ENCODE measurements around the gene TEN1. TPM values are rescaled to one million over a fixed set of nuclear protein-coding genes. Genes with fewer than 3 reads are reported as not detected.
A peak's percentile ranks its signal among the peaks of the same experiment; 100 is the strongest.

TEN1 gene
- total RNA-seq, 4 donors from 2014 or later, result 15.2 to 95.1 (median 27.9) TPM; not detected in 1

DNA sequence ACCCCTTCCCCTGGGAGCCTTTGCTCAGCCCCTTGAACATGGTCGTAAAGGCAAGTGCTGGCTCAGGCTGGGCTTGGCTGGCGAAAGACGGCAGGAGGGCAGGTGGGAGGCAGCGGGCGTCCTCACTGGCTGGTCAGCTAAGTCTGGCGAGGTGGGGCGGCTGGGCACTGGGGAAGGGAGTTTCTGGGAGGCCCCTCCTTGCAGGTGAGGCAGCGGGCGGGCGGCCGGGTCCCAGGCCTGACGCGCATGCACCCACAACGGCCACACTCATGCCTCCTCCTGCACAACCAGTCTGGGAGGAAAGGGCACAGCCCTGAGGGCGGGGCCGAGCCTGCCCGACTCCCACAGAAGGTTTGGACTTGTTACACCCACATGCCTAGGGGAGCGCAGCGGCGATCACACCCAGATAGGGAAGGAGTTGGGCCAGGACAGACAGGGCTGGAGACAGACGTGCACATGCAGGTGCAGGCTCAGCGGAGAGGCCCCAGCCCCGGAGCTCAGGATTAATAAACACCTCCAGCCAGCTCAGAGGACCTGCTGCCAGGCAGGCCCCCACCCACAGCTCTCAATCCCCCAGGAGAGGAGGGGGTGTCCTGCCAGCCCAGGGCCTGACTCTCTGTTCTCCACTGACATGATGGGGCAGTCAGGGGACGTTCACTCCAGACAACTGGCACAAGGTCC lies 48.3 kb downstream of the TEN1 start, which contains the start of gene EVPL:
Gene EVPL (minus strand): TSS at position 148 of the 681 bp plus-strand sequence. CDS start 108 bp downstream, at position 40.
- peak within 1 kb of the TSS in 3 of 4 donors; percentile 21 to 61 (median 54) for H3K4me3 ChIP-seq
- peak within 1 kb of the TSS in 3 of 4 donors; percentile 69 to 93 (median 89) for H3K27ac ChIP-seq
- no peaks in the 10 kb centered on the region for H3K9me3 ChIP-seq
- DNase-seq, result peak in 2 of 3 donors; percentile 87 to 91
- H3K4me1 ChIP-seq, result peaks cover 0 to 29% (median 1%) of the 10 kb centered on the region in 4 donors
- H3K36me3 ChIP-seq, result no peaks in the 10 kb centered on the region
- TF ChIP-seq POLR2A (IDR thresholded peaks at IDR 0.05), result peak; percentile 65 to 84
- no peak for TF ChIP-seq CTCF (IDR thresholded peaks at IDR 0.05)
- H3K27me3 ChIP-seq, result no peaks in the 10 kb centered on the region

GRCh38 chr17:76032073-76032779 lies 53.2 kb downstream of the TEN1 start:
- TF ChIP-seq POLR2A (IDR thresholded peaks at IDR 0.05) (no peak), CTCF (IDR thresholded peaks at IDR 0.05) (peak in 3 of 6 experiments; percentile 30 to 46 (median 40))
- no peaks in the 10 kb centered on the region for H3K36me3 ChIP-seq
- H3K27ac ChIP-seq, result peak overlapping the region in 1 of 4 donors; percentile 2
- no peaks in the 10 kb centered on the region for H3K27me3 ChIP-seq
- H3K9me3 ChIP-seq, result no peaks in the 10 kb centered on the region
- peaks cover 0 to 24% (median 1%) of the 10 kb centered on the region in 4 donors for H3K4me1 ChIP-seq
- H3K4me3 ChIP-seq, result no peak overlapping the region
- DNase-seq, result no peak

DNA sequence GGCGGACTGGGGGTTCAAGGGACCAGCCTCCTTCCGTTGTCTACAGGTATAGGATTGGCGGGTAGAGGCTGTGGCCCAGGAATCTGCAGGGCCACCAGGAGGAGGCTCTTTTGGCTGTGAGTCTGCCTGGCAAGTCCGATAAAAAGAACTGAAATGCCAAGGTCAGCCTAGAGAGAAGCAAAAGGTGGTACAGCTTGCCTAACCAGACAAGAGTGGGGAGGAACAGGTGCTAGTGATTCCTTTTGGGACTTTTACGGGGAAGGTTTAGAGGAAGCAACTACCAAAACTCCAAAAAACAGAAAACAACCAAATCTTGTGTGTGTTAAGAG lies 53.7 kb downstream of the TEN1 start:
- Histone ChIP-seq H3K27me3 (no peaks in the 10 kb centered on the region), H3K27ac (peak overlapping the region in 1 of 4 donors; percentile 2), H3K36me3 (peaks cover 0 to 3% (median 0%) of the 10 kb centered on the region in 3 donors), H3K4me1 (peaks cover 0 to 24% (median 1%) of the 10 kb centered on the region in 4 donors), H3K9me3 (no peaks in the 10 kb centered on the region), H3K4me3 (no peak overlapping the region)
- TF ChIP-seq POLR2A (IDR thresholded peaks at IDR 0.05) (no peak), CTCF (IDR thresholded peaks at IDR 0.05) (no peak)
- DNase-seq, result no peak

DNA sequence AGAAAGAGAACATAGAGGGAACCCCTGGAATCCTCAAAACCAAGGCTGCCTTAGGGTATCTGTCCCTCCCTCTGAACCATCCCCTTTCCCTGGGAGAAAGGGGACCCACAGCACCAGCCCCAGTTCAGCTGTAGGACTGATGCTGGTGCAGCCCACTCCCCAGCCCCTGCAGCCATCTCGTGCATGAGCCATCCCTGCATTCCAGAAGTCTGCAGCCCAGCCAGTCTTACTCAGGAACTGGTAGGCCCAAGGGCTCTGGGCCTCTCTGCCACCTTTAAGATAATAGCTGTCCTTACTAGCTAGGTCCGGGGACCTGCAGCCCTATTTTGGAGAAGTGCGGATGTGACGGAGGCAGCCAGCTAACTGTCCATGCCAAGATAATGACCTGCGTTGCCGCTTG lies 54.1 kb downstream of the TEN1 start:
- Histone ChIP-seq H3K4me3 (no peak overlapping the region), H3K27ac (peak overlapping the region in 1 of 4 donors; percentile 56), H3K9me3 (no peaks in the 10 kb centered on the region), H3K4me1 (peaks cover 0 to 20% (median 1%) of the 10 kb centered on the region in 4 donors), H3K36me3 (peaks cover 0 to 7% (median 0%) of the 10 kb centered on the region in 3 donors), H3K27me3 (no peaks in the 10 kb centered on the region)
- DNase-seq, result no peak
- no peak for TF ChIP-seq POLR2A (IDR thresholded peaks at IDR 0.05)
- no peak for TF ChIP-seq CTCF (IDR thresholded peaks at IDR 0.05)

DNA sequence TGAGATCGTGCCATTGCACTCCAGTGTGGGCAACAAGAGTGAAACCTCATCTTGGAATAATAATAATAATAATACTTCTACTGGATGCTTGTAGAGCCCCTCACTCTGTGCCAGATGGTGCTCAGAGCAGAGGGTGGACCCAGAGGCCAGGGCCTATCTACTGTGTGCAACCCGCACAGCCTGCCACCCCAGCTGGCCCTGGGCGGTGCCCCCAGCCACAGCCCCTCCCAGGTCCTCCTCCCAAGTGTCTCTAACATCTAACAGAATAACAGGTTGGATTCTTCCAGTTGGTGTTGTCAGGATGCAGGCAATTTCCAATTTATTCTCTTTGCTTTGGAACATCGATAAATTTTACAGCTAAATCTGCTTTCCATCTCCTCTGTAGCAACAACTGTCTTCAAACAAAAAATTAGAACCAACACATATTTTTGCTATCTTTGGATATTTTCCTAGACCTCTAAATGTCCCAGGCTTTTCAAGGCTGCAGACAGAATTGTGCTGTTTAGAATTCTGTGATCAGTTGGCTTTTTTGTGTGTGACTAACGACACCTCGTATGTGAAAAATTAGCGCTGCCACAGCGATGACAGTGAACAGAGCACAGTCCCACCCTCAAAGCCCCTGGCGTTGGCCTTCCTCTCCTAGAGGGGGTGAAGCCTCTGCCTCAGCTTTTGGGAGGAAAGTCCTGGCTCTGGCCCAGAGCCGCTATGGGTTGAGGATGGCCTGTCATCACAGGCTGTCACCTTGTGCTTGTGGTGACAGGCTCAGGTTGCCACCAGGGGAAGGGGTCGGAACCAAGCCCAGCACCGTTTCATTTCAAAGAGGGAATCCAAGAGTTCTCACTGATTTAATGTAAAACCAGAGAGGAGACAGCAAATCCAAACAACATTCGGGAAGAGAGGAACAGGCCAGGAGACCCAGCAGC lies 55.6 kb downstream of the TEN1 start:
- H3K36me3 ChIP-seq, result peaks cover 0 to 22% (median 0%) of the 10 kb centered on the region in 3 donors
- TF ChIP-seq POLR2A (IDR thresholded peaks at IDR 0.05) (no peak), CTCF (IDR thresholded peaks at IDR 0.05) (no peak)
- H3K27ac ChIP-seq, result peak overlapping the region in 1 of 4 donors; percentile 62
- DNase-seq, result no peak
- H3K9me3 ChIP-seq, result no peaks in the 10 kb centered on the region
- H3K27me3 ChIP-seq, result no peaks in the 10 kb centered on the region
- peaks cover 0 to 8% (median 0%) of the 10 kb centered on the region in 4 donors for H3K4me1 ChIP-seq
- H3K4me3 ChIP-seq, result no peak overlapping the region
